Measurements from ENCODE around the gene PHLDA2. TPM values are rescaled to one million over a fixed set of nuclear protein-coding genes. Genes with fewer than 3 reads are reported as not detected.
A peak's percentile ranks its signal among the peaks of the same experiment; 100 is the strongest.

The PHLDA2 gene
- polyA plus RNA-seq = 10 to 100 TPM; 19.6 to 61.7 TPM

GRCh38 chr11:2928605-2929530 is at the start of gene PHLDA2:
PHLDA2 (minus strand) TSS chr11:2929420; CDS start chr11:2929364, 56 bp downstream.
- H3K4me1 ChIP-seq (ENCODE audit: control insufficient read depth in 2 of 2, insufficient read depth in 2 of 2, low read length in 1 of 2) = peaks cover 0 to 33% of the 10 kb centered on the region in 2 donors
- no peaks in the 10 kb centered on the region for H3K27me3 ChIP-seq (ENCODE audit: control insufficient read depth in 1 of 2, insufficient read depth in 2 of 2, low read length in 2 of 2)

GRCh38 chr11:2977113-2977512 is 47.9 kb upstream of the PHLDA2 start:
- H3K4me1 ChIP-seq (ENCODE audit: control insufficient read depth in 2 of 2, insufficient read depth in 2 of 2, low read length in 1 of 2) = peaks cover 0 to 2% of the 10 kb centered on the region in 2 donors
- 51 to 55% methylated on average over 7 of the region's 7 CpGs for WGBS, 2 donors
- H3K36me3 ChIP-seq (ENCODE audit: control insufficient read depth in 2 of 2, insufficient read depth in 2 of 2, low read length in 1 of 2) = peaks cover 15 to 22% of the 10 kb centered on the region in 2 donors
- H3K27ac ChIP-seq (ENCODE audit: low read depth in 2 of 2, low read length in 1 of 2) = no peak overlapping the region
- H3K9me3 ChIP-seq (ENCODE audit: control insufficient read depth in 2 of 2, insufficient read depth in 1 of 2, low read depth in 1 of 2, low read length in 1 of 2) = no peaks in the 10 kb centered on the region
- H3K4me3 ChIP-seq (ENCODE audit: low read depth in 1 of 2, low read length in 2 of 2) = no peak overlapping the region
- H3K27me3 ChIP-seq (ENCODE audit: control insufficient read depth in 1 of 2, insufficient read depth in 2 of 2, low read length in 2 of 2) = no peaks in the 10 kb centered on the region

More at GRCh38 chr11:2928605-2929530, at the start of gene PHLDA2:
- Histone ChIP-seq H3K4me3 (ENCODE audit: low read depth in 1 of 2, low read length in 2 of 2) (peak within 1 kb of the TSS; percentile 62 to 86), H3K9me3 (ENCODE audit: control insufficient read depth in 2 of 2, insufficient read depth in 1 of 2, low read depth in 1 of 2, low read length in 1 of 2) (no peaks in the 10 kb centered on the region), H3K27ac (ENCODE audit: low read depth in 2 of 2, low read length in 1 of 2) (peak within 1 kb of the TSS; percentile 82 to 96), H3K36me3 (ENCODE audit: control insufficient read depth in 2 of 2, insufficient read depth in 2 of 2, low read length in 1 of 2) (no peaks in the 10 kb centered on the region)
- 0 to 2% methylated on average over 98 to 113 of the region's 113 CpGs for WGBS, 2 donors

GRCh38 chr11:2976294-2977063 is 47.3 kb upstream of the PHLDA2 start:
- H3K36me3 ChIP-seq (ENCODE audit: control insufficient read depth in 2 of 2, insufficient read depth in 2 of 2, low read length in 1 of 2) = peaks cover 18 to 22% of the 10 kb centered on the region in 2 donors
- no peaks in the 10 kb centered on the region for H3K9me3 ChIP-seq (ENCODE audit: control insufficient read depth in 2 of 2, insufficient read depth in 1 of 2, low read depth in 1 of 2, low read length in 1 of 2)
- WGBS, 2 donors = 75 to 84% methylated on average over 6 of the region's 6 CpGs
- no peaks in the 10 kb centered on the region for H3K4me1 ChIP-seq (ENCODE audit: control insufficient read depth in 2 of 2, insufficient read depth in 2 of 2, low read length in 1 of 2)
- no peak overlapping the region for H3K27ac ChIP-seq (ENCODE audit: low read depth in 2 of 2, low read length in 1 of 2)
- no peaks in the 10 kb centered on the region for H3K27me3 ChIP-seq (ENCODE audit: control insufficient read depth in 1 of 2, insufficient read depth in 2 of 2, low read length in 2 of 2)
- no peak overlapping the region for H3K4me3 ChIP-seq (ENCODE audit: low read depth in 1 of 2, low read length in 2 of 2)

GRCh38 chr11:2975594-2975993 is 46.4 kb upstream of the PHLDA2 start:
- Histone ChIP-seq H3K4me3 (ENCODE audit: low read depth in 1 of 2, low read length in 2 of 2) (no peak overlapping the region), H3K27ac (ENCODE audit: low read depth in 2 of 2, low read length in 1 of 2) (no peak overlapping the region), H3K4me1 (ENCODE audit: control insufficient read depth in 2 of 2, insufficient read depth in 2 of 2, low read length in 1 of 2) (no peaks in the 10 kb centered on the region), H3K27me3 (ENCODE audit: control insufficient read depth in 1 of 2, insufficient read depth in 2 of 2, low read length in 2 of 2) (no peaks in the 10 kb centered on the region), H3K9me3 (ENCODE audit: control insufficient read depth in 2 of 2, insufficient read depth in 1 of 2, low read depth in 1 of 2, low read length in 1 of 2) (no peaks in the 10 kb centered on the region), H3K36me3 (ENCODE audit: control insufficient read depth in 2 of 2, insufficient read depth in 2 of 2, low read length in 1 of 2) (peaks cover 20 to 22% of the 10 kb centered on the region in 2 donors)
- 79 to 80% methylated on average over 4 of the region's 4 CpGs for WGBS, 2 donors

- no peak overlapping the region for H3K4me3 ChIP-seq (ENCODE audit: low read depth in 1 of 2, low read length in 2 of 2)
- no peaks in the 10 kb centered on the region for H3K27me3 ChIP-seq (ENCODE audit: control insufficient read depth in 1 of 2, insufficient read depth in 2 of 2, low read length in 2 of 2)
- H3K4me1 ChIP-seq (ENCODE audit: control insufficient read depth in 2 of 2, insufficient read depth in 2 of 2, low read length in 1 of 2) = no peaks in the 10 kb centered on the region
- 93 to 94% methylated on average over 3 of the region's 3 CpGs for WGBS, 2 donors
- no peak overlapping the region for H3K27ac ChIP-seq (ENCODE audit: low read depth in 2 of 2, low read length in 1 of 2)
- H3K9me3 ChIP-seq (ENCODE audit: control insufficient read depth in 2 of 2, insufficient read depth in 1 of 2, low read depth in 1 of 2, low read length in 1 of 2) = no peaks in the 10 kb centered on the region
- H3K36me3 ChIP-seq (ENCODE audit: control insufficient read depth in 2 of 2, insufficient read depth in 2 of 2, low read length in 1 of 2) = peaks cover 22 to 27% of the 10 kb centered on the region in 2 donors
Observed at GRCh38 chr11:2974272-2974671, 45.1 kb upstream of the PHLDA2 start.

- no peaks in the 10 kb centered on the region for H3K27me3 ChIP-seq (ENCODE audit: control insufficient read depth in 1 of 2, insufficient read depth in 2 of 2, low read length in 2 of 2)
- H3K27ac ChIP-seq (ENCODE audit: low read depth in 2 of 2, low read length in 1 of 2) = no peak overlapping the region
- H3K4me1 ChIP-seq (ENCODE audit: control insufficient read depth in 2 of 2, insufficient read depth in 2 of 2, low read length in 1 of 2) = no peaks in the 10 kb centered on the region
- WGBS, 2 donors = 75 to 80% methylated on average over 6 of the region's 6 CpGs
- H3K9me3 ChIP-seq (ENCODE audit: control insufficient read depth in 2 of 2, insufficient read depth in 1 of 2, low read depth in 1 of 2, low read length in 1 of 2) = no peaks in the 10 kb centered on the region
- H3K4me3 ChIP-seq (ENCODE audit: low read depth in 1 of 2, low read length in 2 of 2) = no peak overlapping the region
- H3K36me3 ChIP-seq (ENCODE audit: control insufficient read depth in 2 of 2, insufficient read depth in 2 of 2, low read length in 1 of 2) = peaks cover 27 to 41% of the 10 kb centered on the region in 2 donors
Observed at GRCh38 chr11:2968341-2968900, 39.2 kb upstream of the PHLDA2 start.

- no peak overlapping the region for H3K27ac ChIP-seq (ENCODE audit: low read depth in 2 of 2, low read length in 1 of 2)
- no peaks in the 10 kb centered on the region for H3K4me1 ChIP-seq (ENCODE audit: control insufficient read depth in 2 of 2, insufficient read depth in 2 of 2, low read length in 1 of 2)
- 81 to 86% methylated on average over 4 of the region's 4 CpGs for WGBS, 2 donors
- H3K4me3 ChIP-seq (ENCODE audit: low read depth in 1 of 2, low read length in 2 of 2) = no peak overlapping the region
- H3K36me3 ChIP-seq (ENCODE audit: control insufficient read depth in 2 of 2, insufficient read depth in 2 of 2, low read length in 1 of 2) = peaks cover 23 to 44% of the 10 kb centered on the region in 2 donors
- H3K27me3 ChIP-seq (ENCODE audit: control insufficient read depth in 1 of 2, insufficient read depth in 2 of 2, low read length in 2 of 2) = no peaks in the 10 kb centered on the region
- no peaks in the 10 kb centered on the region for H3K9me3 ChIP-seq (ENCODE audit: control insufficient read depth in 2 of 2, insufficient read depth in 1 of 2, low read depth in 1 of 2, low read length in 1 of 2)
Observed at GRCh38 chr11:2964782-2965181, 35.6 kb upstream of the PHLDA2 start.

GRCh38 chr11:2963761-2964160 is 34.5 kb upstream of the PHLDA2 start:
- Histone ChIP-seq H3K27ac (ENCODE audit: low read depth in 2 of 2, low read length in 1 of 2) (no peak overlapping the region), H3K36me3 (ENCODE audit: control insufficient read depth in 2 of 2, insufficient read depth in 2 of 2, low read length in 1 of 2) (peaks cover 18 to 42% of the 10 kb centered on the region in 2 donors), H3K27me3 (ENCODE audit: control insufficient read depth in 1 of 2, insufficient read depth in 2 of 2, low read length in 2 of 2) (no peaks in the 10 kb centered on the region), H3K4me3 (ENCODE audit: low read depth in 1 of 2, low read length in 2 of 2) (no peak overlapping the region), H3K4me1 (ENCODE audit: control insufficient read depth in 2 of 2, insufficient read depth in 2 of 2, low read length in 1 of 2) (no peaks in the 10 kb centered on the region), H3K9me3 (ENCODE audit: control insufficient read depth in 2 of 2, insufficient read depth in 1 of 2, low read depth in 1 of 2, low read length in 1 of 2) (no peaks in the 10 kb centered on the region)
- 93 to 94% methylated on average over 6 of the region's 6 CpGs for WGBS, 2 donors

GRCh38 chr11:2963112-2963754 is 34.0 kb upstream of the PHLDA2 start:
- 71 to 82% methylated on average over 7 of the region's 7 CpGs for WGBS, 2 donors
- Histone ChIP-seq H3K36me3 (ENCODE audit: control insufficient read depth in 2 of 2, insufficient read depth in 2 of 2, low read length in 1 of 2) (peaks cover 22 to 43% of the 10 kb centered on the region in 2 donors), H3K4me3 (ENCODE audit: low read depth in 1 of 2, low read length in 2 of 2) (no peak overlapping the region), H3K27ac (ENCODE audit: low read depth in 2 of 2, low read length in 1 of 2) (no peak overlapping the region), H3K4me1 (ENCODE audit: control insufficient read depth in 2 of 2, insufficient read depth in 2 of 2, low read length in 1 of 2) (no peaks in the 10 kb centered on the region), H3K9me3 (ENCODE audit: control insufficient read depth in 2 of 2, insufficient read depth in 1 of 2, low read depth in 1 of 2, low read length in 1 of 2) (no peaks in the 10 kb centered on the region), H3K27me3 (ENCODE audit: control insufficient read depth in 1 of 2, insufficient read depth in 2 of 2, low read length in 2 of 2) (no peaks in the 10 kb centered on the region)
